A549 (cell line): Measurements from ENCODE around the gene ADCY7. TPM values are rescaled to one million over a fixed set of nuclear protein-coding genes. Genes with fewer than 3 reads are reported as not detected.

ENCODE experiments used
- ATAC-seq, 2 experiments: fragments of 200-7000 bp in 1 of 2; fragments of >200 bp in 1 of 2; cut with Nextera tagmentation in 1 of 2; cut with Tn5 transposase in 1 of 2; 3 replicates each; pipeline versions ENCODE4 v1.8.0 to v1.9.1; 2018 to 2020; ENCODE audit warnings: mild to moderate bottlenecking in 1 of 2, moderate library complexity in 1 of 2
- CTCF ChIA-PET: fragments of 300-600 bp; sonication (Branson Sonifier 250); formaldehyde crosslinking; extraction: SDS; loops from one replicate; lab custom pipeline; 2021; ENCODE audit warnings: antibody characterized with exemption, inconsistent platforms; lab: Yijun Ruan, JAX
- POLR2A ChIA-PET: fragments of 350-600 bp; formaldehyde crosslinking; extraction: SDS; loops from one replicate; lab custom pipeline; 2021; ENCODE audit warnings: antibody characterized with exemption, inconsistent platforms; lab: Yijun Ruan, JAX
- DNase-seq, 2 experiments: peaks; one replicate each; pipeline versions ENCODE4 v3.0.0 to v3.0.0-alpha.2; 2011 to 2016; ENCODE audit warnings: low read depth in 1 of 2, low spot score in 1 of 2
- FAIRE-seq: peaks from 2 replicates; lab custom pipeline; 2011; peaks lifted over from hg19 to GRCh38; lab: Jason Lieb, UNC
- H3K27ac ChIP-seq, 2 experiments: fragments of >200 bp; sonication (Bioruptor Twin); formaldehyde crosslinking; 3 replicates each; pipeline ENCODE4 v1.5.1; 2016 to 2017
- H3K4me1 ChIP-seq: fragments of >200 bp; sonication (Bioruptor Twin); formaldehyde crosslinking; 3 replicates; pipeline ENCODE4 v1.6.1; 2016
- H3K4me2 ChIP-seq: fragments of >200 bp; sonication (Bioruptor Twin); formaldehyde crosslinking; 3 replicates; pipeline ENCODE4 v1.6.1; 2016
- H3K4me3 ChIP-seq: fragments of >200 bp; sonication (Bioruptor Twin); formaldehyde crosslinking; 3 replicates; pipeline ENCODE4 v1.5.1; 2016
- H3K9me3 ChIP-seq: fragments of >200 bp; sonication (Bioruptor Twin); formaldehyde crosslinking; 3 replicates; pipeline ENCODE4 v1.6.1; 2016
- ATOH8 ChIP-seq: fragments of 250-450 bp; sonication (Bioruptor Pico); IDR thresholded peaks from 2 replicates; pipeline ENCODE4 v1.5.0; 2020; ENCODE audit warnings: low read depth, mild to moderate bottlenecking, moderate library complexity
- CBX2 ChIP-seq: fragments of 200-600 bp; sonication (generic); IDR thresholded peaks from 2 replicates; pipeline ENCODE4 v1.6.1; 2016; ENCODE audit warnings: low read depth, mild to moderate bottlenecking, borderline replicate concordance
- CBX8 ChIP-seq: fragments of 200-600 bp; sonication (generic); IDR thresholded peaks from 2 replicates; pipeline ENCODE4 v1.6.1; 2016
- CEBPB ChIP-seq, 2 experiments: fragments of >200 bp in 1 of 2; sonication (Bioruptor Twin) in 1 of 2; formaldehyde crosslinking in 1 of 2; IDR thresholded peaks; 2 replicates each; pipeline ENCODE4 v1.6.1; 2012 to 2016
- CTCF ChIP-seq: fragments of >200 bp; sonication (Bioruptor Twin); formaldehyde crosslinking; IDR thresholded peaks from 3 replicates; pipeline ENCODE4 v1.5.1; 2016
- E2F6 ChIP-seq: IDR thresholded peaks from 2 replicates; pipeline ENCODE4 v1.6.1; 2012; ENCODE audit warnings: low read depth, borderline replicate concordance
- EHMT2 ChIP-seq: fragments of 200-600 bp; sonication (generic); IDR thresholded peaks from 2 replicates; pipeline ENCODE4 v1.6.1; 2016; ENCODE audit warnings: antibody characterized with exemption, low read depth, mild to moderate bottlenecking, moderate library complexity
- ELK1 ChIP-seq: fragments of 150-350 bp; IDR thresholded peaks from 2 replicates; pipeline ENCODE4 v1.6.1; 2014; ENCODE audit warnings: low read depth, mild to moderate bottlenecking, low read length
- EP300 ChIP-seq, 2 experiments: fragments of >200 bp; sonication (Bioruptor Twin); formaldehyde crosslinking; IDR thresholded peaks; 2 replicates in 1 of 2; 3 replicates in 1 of 2; pipeline ENCODE4 v1.6.1; 2016 to 2017
- FOSL2 ChIP-seq, 2 experiments: fragments of 450-650 bp in 1 of 2; fragments of >200 bp in 1 of 2; sonication (Bioruptor Twin) in 1 of 2; formaldehyde crosslinking; IDR thresholded peaks; 2 replicates each; pipeline versions ENCODE4 v1.5.0 to v1.6.1; 2016 to 2020; ENCODE audit warnings: mild to moderate bottlenecking in 1 of 2, moderate library complexity in 1 of 2
- FOXS1 ChIP-seq: fragments of 250-450 bp; sonication (Bioruptor Pico); IDR thresholded peaks from 2 replicates; pipeline ENCODE4 v1.5.0; 2020; ENCODE audit warnings: mild to moderate bottlenecking, moderate library complexity
- HDAC2 ChIP-seq: fragments of 200-600 bp; sonication (generic); IDR thresholded peaks from 2 replicates; pipeline ENCODE4 v1.6.1; 2016
- HEYL ChIP-seq: fragments of 250-450 bp; sonication (Bioruptor Pico); IDR thresholded peaks from 2 replicates; pipeline ENCODE4 v1.8.0; 2021; ENCODE audit warnings: mild to moderate bottlenecking, moderate library complexity
- HOXA7 ChIP-seq: fragments of 250-450 bp; sonication (Bioruptor Pico); IDR thresholded peaks from 2 replicates; pipeline ENCODE4 v1.5.0; 2020; ENCODE audit warnings: mild to moderate bottlenecking, moderate library complexity
- HOXB13 ChIP-seq: fragments of 250-450 bp; sonication (Bioruptor Pico); IDR thresholded peaks from 2 replicates; pipeline ENCODE4 v1.5.0; 2020; ENCODE audit warnings: low read depth, mild to moderate bottlenecking, moderate library complexity
- HOXB5 ChIP-seq: fragments of 250-450 bp; sonication (Bioruptor Pico); IDR thresholded peaks from 2 replicates; pipeline ENCODE4 v1.5.0; 2020; ENCODE audit warnings: mild to moderate bottlenecking, moderate library complexity
- JUN ChIP-seq, 2 experiments: fragments of >200 bp; sonication (Bioruptor Twin); formaldehyde crosslinking; IDR thresholded peaks; 2 replicates in 1 of 2; 3 replicates in 1 of 2; pipeline ENCODE4 v1.6.1; 2016 to 2017
- NPAS2 ChIP-seq: fragments of 250-450 bp; sonication (Bioruptor Pico); IDR thresholded peaks from 2 replicates; pipeline ENCODE4 v1.8.0; 2022; ENCODE audit warnings: mild to moderate bottlenecking, moderate library complexity, borderline replicate concordance
- POLR2A ChIP-seq: IDR thresholded peaks from 2 replicates; pipeline ENCODE4 v1.6.1; 2012; ENCODE audit warnings: mild to moderate bottlenecking, low read length
- POLR2AphosphoS2 ChIP-seq: conservative IDR thresholded peaks from 2 replicates; pipeline ENCODE4 v1.6.1; 2012; ENCODE audit warnings: low read length, improper control_type of control experiment, inconsistent platforms
- RAD21 ChIP-seq, 2 experiments: fragments of >200 bp in 1 of 2; sonication (Bioruptor Twin) in 1 of 2; formaldehyde crosslinking in 1 of 2; IDR thresholded peaks in 1 of 2; conservative IDR thresholded peaks in 1 of 2; 2 replicates in 1 of 2; 3 replicates in 1 of 2; pipeline ENCODE4 v1.6.1; 2012 to 2018; ENCODE audit warnings: inconsistent platforms in 1 of 2
- RARB ChIP-seq: fragments of 250-450 bp; sonication (Bioruptor Pico); IDR thresholded peaks from 2 replicates; pipeline ENCODE4 v1.8.0; 2021; ENCODE audit warnings: mild to moderate bottlenecking, moderate library complexity
- REST ChIP-seq: fragments of 200-600 bp; sonication (generic); IDR thresholded peaks from 2 replicates; pipeline ENCODE4 v1.6.1; 2016; ENCODE audit warnings: antibody characterized with exemption, mild to moderate bottlenecking, moderate library complexity
- TP53 ChIP-seq: fragments of 250-450 bp; sonication (Bioruptor Pico); IDR thresholded peaks from 2 replicates; pipeline ENCODE4 v1.5.0; 2021; ENCODE audit warnings: mild to moderate bottlenecking, moderate library complexity
- ZFP36 ChIP-seq: fragments of 450-650 bp; IDR thresholded peaks from 2 replicates; pipeline ENCODE4 v1.6.1; 2014; ENCODE audit warnings: borderline replicate concordance; ENCODE audit not compliant: partially characterized antibody
- ZNF302 ChIP-seq: fragments of 250-450 bp; sonication (Bioruptor Pico); IDR thresholded peaks from 2 replicates; pipeline ENCODE4 v1.9.0; 2021; ENCODE audit warnings: inconsistent platforms, mild to moderate bottlenecking, moderate library complexity
- ZSCAN20 ChIP-seq: fragments of 250-450 bp; sonication (Bioruptor Pico); IDR thresholded peaks from 2 replicates; pipeline ENCODE4 v1.8.0; 2022; ENCODE audit warnings: mild to moderate bottlenecking, moderate library complexity
- WGBS: methylation state at CpG from one replicate; pipeline ENCODE4 v1.1.6; 2017; ENCODE audit errors: missing lambda C conversion rate; 5-methylcytosine and 5-hydroxymethylcytosine counted together
- polyA plus RNA-seq, 4 experiments: library from polyadenylated mRNA; depleted of rRNA in 3 of 4; stranded (reverse); fragments of >200 nt; fragmentation: RNase III in 1 of 4; extraction: RNeasy Plus Mini Kit Qiagen cat#74134 plus additional on column Dnase treatment in 1 of 4; gene quantifications; 2 replicates in 3 of 4; 3 replicates in 1 of 4; pipeline ENCODE4 v1.2.3, GENCODE V29; 2011 to 2017

Gene ADCY7
- polyA plus RNA-seq, 2 of the 4 experiments (the other 2 are of a cell fraction) = 10.5 to 18.7 TPM

- H3K4me1 ChIP-seq = no peaks in the 10 kb centered on the region
- 85% methylated on average over 8 of the region's 8 CpGs for WGBS
- no peak for DNase-seq
- H3K9me3 ChIP-seq = no peaks in the 10 kb centered on the region
- ChIA-PET CTCF (interaction anchor here (1.0 to 2.0 kb wide), 4 partner anchors 12 to 438 kb away, joined by 3 to 6 read pairs (median 3); no protein-coding TSS in a partner anchor), POLR2A (no interaction called here)
- no peak overlapping the region for H3K27ac ChIP-seq
- H3K4me2 ChIP-seq = no peak overlapping the region
- TF ChIP-seq CBX8 (no peak), ZFP36 (no peak), JUN (IDR thresholded peaks at IDR 0.05) (no peak), EP300 (IDR thresholded peaks at IDR 0.05) (no peak), CTCF (no peak), FOSL2 (IDR thresholded peaks at IDR 0.05) (no peak), FOSL2 (CRISPR knock-in tag; IDR thresholded peaks at IDR 0.05) (no peak), POLR2A (no peak), POLR2AphosphoS2 (no peak), HOXB5 (CRISPR knock-in tag) (no peak), EHMT2 (no peak), HOXA7 (CRISPR knock-in tag) (no peak), E2F6 (no peak), CBX2 (no peak), HEYL (CRISPR knock-in tag) (no peak), CEBPB (IDR thresholded peaks at IDR 0.05) (no peak), RARB (CRISPR knock-in tag) (no peak), ATOH8 (no peak)
- no peak for FAIRE-seq
- no peak for ATAC-seq
- H3K4me3 ChIP-seq = no peak overlapping the region
These were observed 38.7 kb upstream of the ADCY7 start for GRCh38 chr16:50227665-50228064.

GRCh38 chr16:50228364-50228868 is 37.9 kb upstream of the ADCY7 start:
- ATAC-seq (no peak), FAIRE-seq (no peak), DNase-seq (no peak)
- Histone ChIP-seq H3K4me2 (no peak overlapping the region), H3K9me3 (no peaks in the 10 kb centered on the region), H3K4me3 (no peak overlapping the region), H3K27ac (no peak overlapping the region), H3K4me1 (peaks cover under 1% of the 10 kb centered on the region; the same call in 2 of the 3 replicates)
- CTCF ChIA-PET = interaction anchor here (0.6 to 1.5 kb wide), 3 partner anchors 11 to 437 kb away, joined by 3 read pairs; no protein-coding TSS in a partner anchor
- 95% methylated on average over 5 of the region's 5 CpGs for WGBS
- POLR2A ChIA-PET = no interaction called here
- TF ChIP-seq ZSCAN20 (CRISPR knock-in tag) = no peak
- no peak for TF ChIP-seq TP53 (CRISPR knock-in tag)
- no peak for TF ChIP-seq FOXS1 (CRISPR knock-in tag)

- no peak overlapping the region for H3K4me3 ChIP-seq
- DNase-seq (no peak), FAIRE-seq (no peak), ATAC-seq (no peak)
- peaks cover 8% of the 10 kb centered on the region for H3K4me1 ChIP-seq
- H3K4me2 ChIP-seq = no peak overlapping the region
- H3K9me3 ChIP-seq = no peaks in the 10 kb centered on the region
- CTCF ChIA-PET = interaction anchor here (0.6 to 1.5 kb wide), 2 partner anchors 204 to 436 kb away, joined by 3 read pairs; partner anchors contain the start of gene CNEP1R1
- WGBS = 96% methylated on average over 10 of the region's 10 CpGs
- POLR2A ChIA-PET = no interaction called here
- no peak overlapping the region for H3K27ac ChIP-seq
- TF ChIP-seq HDAC2 (no peak), HOXA7 (CRISPR knock-in tag) (no peak), NPAS2 (CRISPR knock-in tag) (no peak), REST (no peak), ZNF302 (CRISPR knock-in tag) (no peak), ELK1 (no peak), RAD21 (conservative IDR thresholded peaks at IDR 0.05 in 1 of 2, IDR thresholded peaks at IDR 0.05 in 1 of 2) (no peak), HOXB13 (CRISPR knock-in tag) (no peak)
These were observed 37.1 kb upstream of the ADCY7 start for GRCh38 chr16:50229149-50229726.
